Adipose tissue (tissue), 3 donors: ENCODE data around the gene FBXO22. TPM values are rescaled to one million over a fixed set of nuclear protein-coding genes. Genes with fewer than 3 reads are reported as not detected.
"Not testable (repeated sequence)": the region's sequence is repeated elsewhere in the genome, so short reads cannot be mapped to it uniquely, and the experiment has no call there.

Experiments used
- H3K27ac ChIP-seq: one replicate; pipeline ENCODE4 v1.5.1; 2013; ENCODE audit warnings: low read depth, low read length
- WGBS, 3 donors: extraction: QIAGEN DNeasy Blood & Tissue Kit; methylation state at CpG; one replicate each; pipeline ENCODE4 v1.1.7; 2013; 5-methylcytosine and 5-hydroxymethylcytosine counted together
- polyA plus RNA-seq, 3 donors: library from polyadenylated mRNA; stranded (reverse); fragments of 200-250 nt; gene quantifications; one replicate each; pipeline ENCODE4 v1.2.3, GENCODE V29; 2013
- donor health status: healthy with polysubstance abuse.
- donor health status: Bipolar disorder and iron deficiency.
- donor health status: healthy.

Gene FBXO22
- polyA plus RNA-seq, 3 donors, result 11.6 to 13.4 (median 12.4) TPM

DNA sequence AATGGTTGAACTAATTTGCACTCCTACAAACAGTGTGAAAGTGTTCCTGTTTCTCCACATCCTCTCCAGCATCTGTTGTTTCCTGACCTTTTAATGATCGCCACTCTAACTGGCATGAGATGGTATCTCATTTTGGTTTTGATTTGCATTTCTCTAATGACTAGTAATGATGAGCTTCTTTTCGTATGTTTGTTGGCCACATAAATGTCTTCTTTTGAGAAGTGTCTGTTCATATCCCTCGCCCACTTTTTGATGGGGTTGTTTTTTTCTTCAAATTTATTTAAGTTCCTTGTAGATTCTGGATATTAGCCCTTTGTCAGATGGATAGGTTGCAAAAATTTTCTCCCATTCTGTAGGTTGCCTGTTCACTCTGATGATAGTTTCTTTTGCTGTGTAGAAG is 6.7 kb downstream of the FBXO22 start:
- WGBS, 3 donors, result 89 to 94% (median 91%) methylated on average over 3 of the region's 3 CpGs
- H3K27ac ChIP-seq, result not testable (repeated sequence)

DNA sequence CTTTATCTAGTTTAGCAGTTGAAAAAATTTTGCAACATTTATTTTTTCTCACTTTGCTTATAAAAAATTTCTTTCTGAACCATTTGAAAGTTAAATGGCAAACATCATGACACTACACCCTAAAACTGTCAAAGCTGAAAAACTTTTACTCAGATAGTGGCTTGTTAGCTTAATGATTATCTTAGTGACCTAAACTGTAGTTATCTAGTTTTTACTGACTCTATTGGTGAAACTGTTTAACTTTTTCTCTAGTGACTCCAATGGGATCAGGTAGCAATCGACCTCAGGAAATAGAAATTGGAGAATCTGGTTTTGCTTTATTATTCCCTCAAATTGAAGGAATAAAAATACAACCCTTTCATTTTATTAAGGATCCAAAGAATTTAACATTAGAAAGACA is 13.3 kb downstream of the FBXO22 start:
- WGBS, 3 donors, result 16 to 84% (median 81%) methylated on average over 1 of the region's 1 CpG

GRCh38 chr15:75918135-75918534 is 14.5 kb downstream of the FBXO22 start:
- 87 to 96% (median 89%) methylated on average over 1 of the region's 1 CpG for WGBS, 3 donors
- no peak overlapping the region for H3K27ac ChIP-seq

More for the DNA sequence above, 13.3 kb downstream of the FBXO22 start:
- no peak overlapping the region for H3K27ac ChIP-seq

DNA sequence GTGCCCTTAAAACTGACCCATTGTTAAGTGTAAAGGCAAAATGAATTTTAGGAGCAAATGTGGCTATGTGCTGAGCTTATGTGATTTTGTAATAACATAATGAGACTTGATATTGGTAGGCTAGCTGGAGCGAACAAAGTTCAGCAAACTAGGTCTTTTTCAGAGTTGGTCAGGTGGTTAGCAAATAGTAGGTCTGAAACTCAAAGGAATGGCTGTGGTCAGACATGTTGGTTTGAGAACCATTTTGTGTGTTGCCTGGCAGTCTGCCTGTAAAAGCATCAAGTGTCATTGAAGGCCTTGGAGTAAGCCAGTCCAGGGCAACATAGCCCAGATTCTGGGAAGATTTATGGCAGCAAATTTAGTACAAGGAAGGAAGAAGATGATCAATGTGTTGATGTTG is 16.4 kb downstream of the FBXO22 start:
- H3K27ac ChIP-seq, result no peak overlapping the region

DNA sequence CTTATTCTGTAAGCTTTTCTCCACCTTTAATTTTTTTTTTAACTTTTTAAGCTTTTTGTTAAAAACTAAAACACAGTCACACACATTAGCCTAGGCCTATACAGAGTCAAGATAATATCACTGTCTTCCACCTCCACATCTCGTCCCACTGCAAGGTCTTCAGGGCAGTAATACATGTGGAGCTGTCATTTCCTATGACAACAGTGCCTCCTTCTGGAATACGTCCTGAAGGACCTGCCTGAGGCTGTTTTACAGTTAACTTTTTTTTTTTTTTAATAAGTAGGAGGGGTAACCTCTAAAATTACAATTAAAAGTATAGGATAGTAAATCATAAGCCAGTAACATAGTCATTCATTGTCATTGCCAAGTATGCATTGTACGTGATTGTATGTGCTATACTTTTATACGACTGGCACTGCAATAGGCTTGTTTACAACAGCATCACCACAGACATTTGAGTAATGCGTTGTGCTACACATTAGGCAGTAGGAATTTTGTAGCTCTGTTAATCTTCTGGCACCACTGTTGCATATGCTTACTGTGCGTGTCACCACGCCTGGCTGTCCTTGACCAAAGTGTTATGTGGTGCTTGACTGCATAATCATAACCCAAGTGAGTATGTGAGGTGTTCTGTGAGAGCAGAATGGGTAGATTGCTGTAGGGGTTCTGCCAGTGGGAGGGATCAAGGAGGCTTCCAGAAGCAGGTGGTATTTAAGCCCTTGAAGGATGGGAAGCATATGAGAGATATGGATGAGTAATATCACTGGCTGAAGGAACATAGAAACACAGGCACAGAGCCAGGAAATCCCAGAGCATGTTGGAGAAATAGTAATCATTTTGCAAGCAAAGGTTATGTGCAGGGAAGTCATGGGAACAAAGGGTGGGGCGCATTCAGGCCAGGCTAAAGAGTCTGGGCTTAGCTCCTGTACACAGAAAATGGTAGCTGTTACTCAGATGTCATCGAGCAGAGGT is 18.3 kb downstream of the FBXO22 start:
- H3K27ac ChIP-seq, result no peak overlapping the region

More for the DNA sequence above, 16.4 kb downstream of the FBXO22 start:
- WGBS, 3 donors, result 97 to 100% (median 97%) methylated on average over 1 of the region's 1 CpG

GRCh38 chr15:75923756-75924155 is 20.1 kb downstream of the FBXO22 start:
- 95 to 98% (median 95%) methylated on average over 4 of the region's 4 CpGs for WGBS, 3 donors
- H3K27ac ChIP-seq, result no peak overlapping the region

More for the DNA sequence above, 18.3 kb downstream of the FBXO22 start:
- 45 to 76% (median 72%) methylated on average over 9 of the region's 9 CpGs for WGBS, 3 donors

DNA sequence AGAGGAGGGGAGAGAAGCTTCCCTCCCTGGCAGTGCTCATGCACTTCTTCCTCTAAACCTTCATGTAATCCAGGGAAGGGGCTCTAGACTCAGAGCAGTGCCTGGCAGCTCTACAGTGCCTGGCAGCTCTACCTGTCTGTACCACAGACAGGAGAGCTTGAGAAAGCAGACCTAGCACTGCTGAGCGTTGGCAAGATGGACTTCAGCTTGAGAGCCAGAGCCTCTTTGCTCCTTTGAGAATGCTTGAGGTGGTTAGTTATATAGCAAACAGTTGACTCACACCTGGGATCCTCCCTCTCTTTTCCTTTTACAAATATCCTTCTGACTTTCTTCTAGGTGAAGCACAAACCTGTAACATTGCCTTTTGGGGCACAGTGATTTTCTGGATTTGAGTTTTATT is 20.9 kb downstream of the FBXO22 start:
- 74 to 95% (median 83%) methylated on average over 1 of the region's 1 CpG for WGBS, 3 donors
- no peak overlapping the region for H3K27ac ChIP-seq

DNA sequence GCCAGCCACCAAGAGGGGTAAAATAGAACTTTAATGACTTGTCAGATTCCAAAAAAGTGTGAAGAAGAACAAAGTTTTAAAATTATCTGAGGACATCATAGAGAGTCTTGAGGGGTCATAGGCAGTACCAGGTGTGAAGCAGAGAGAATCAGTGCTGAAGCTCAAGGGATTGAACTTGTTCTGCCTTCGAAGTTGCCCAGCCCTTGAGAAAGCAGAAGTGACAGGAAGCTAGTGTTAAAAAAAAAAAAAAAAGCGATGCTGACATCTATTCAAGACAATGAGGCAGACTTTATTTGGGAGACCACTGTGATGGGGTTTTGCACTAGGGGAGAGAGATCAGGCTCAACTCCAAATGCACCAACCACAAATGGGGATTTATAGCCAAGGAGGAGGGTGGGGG is 21.8 kb downstream of the FBXO22 start:
- 36 to 79% (median 56%) methylated on average over 2 of the region's 2 CpGs for WGBS, 3 donors
- H3K27ac ChIP-seq, result no peak overlapping the region

DNA sequence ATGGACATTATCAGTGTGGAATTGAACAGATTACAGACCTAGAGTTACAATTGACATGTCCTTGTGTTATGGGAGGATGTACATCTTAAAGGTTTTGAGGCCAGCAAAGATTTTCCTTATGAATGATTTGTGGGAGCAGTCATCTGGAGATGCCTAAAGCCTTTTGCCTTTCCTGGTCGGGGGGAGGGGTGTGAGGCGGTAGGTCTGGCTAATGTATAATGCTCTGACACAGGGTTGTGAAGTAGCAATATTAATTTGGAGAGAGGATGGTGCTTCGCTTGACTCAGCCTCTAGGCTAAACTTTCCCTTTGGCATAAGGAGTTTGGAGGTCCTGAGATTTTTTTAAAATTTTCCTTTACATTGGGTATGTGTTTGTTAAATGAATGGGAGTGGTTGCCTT is 23.3 kb downstream of the FBXO22 start:
- 90 to 94% (median 92%) methylated on average over 3 of the region's 3 CpGs for WGBS, 3 donors
- H3K27ac ChIP-seq, result no peak overlapping the region

DNA sequence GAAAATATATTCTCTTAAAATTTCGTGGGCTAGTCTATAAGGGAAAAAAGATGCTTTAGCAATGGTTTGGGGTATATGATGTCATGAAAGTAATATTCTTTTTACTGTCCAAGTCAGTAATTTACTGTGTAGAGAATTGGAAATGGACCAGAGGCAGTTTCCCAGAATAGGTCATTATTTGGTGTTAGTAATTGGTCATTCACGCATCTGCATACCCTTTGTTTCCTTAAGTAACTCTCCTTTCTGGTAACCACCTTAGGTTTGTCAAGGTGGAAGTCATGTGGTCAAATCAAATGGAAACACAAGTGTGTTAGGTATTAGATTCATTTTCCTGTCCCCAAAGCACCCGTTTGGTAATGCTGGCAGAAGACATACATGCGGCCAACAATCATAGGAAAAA is 23.9 kb downstream of the FBXO22 start:
- 84 to 90% (median 87%) methylated on average over 4 of the region's 4 CpGs for WGBS, 3 donors
- no peak overlapping the region for H3K27ac ChIP-seq

- no peak overlapping the region for H3K27ac ChIP-seq
- WGBS, 3 donors, result 65 to 80% (median 76%) methylated on average over 9 of the region's 9 CpGs
These were observed 25.3 kb downstream of the FBXO22 start for GRCh38 chr15:75928680-75929608.

GRCh38 chr15:75929799-75930565 is 26.3 kb downstream of the FBXO22 start:
- H3K27ac ChIP-seq, result no peak overlapping the region
- WGBS, 3 donors, result 46 to 62% (median 50%) methylated on average over 5 of the region's 5 CpGs

- no peak overlapping the region for H3K27ac ChIP-seq
- 68 to 82% (median 75%) methylated on average over 2 of the region's 2 CpGs for WGBS, 3 donors
These were observed 27.2 kb downstream of the FBXO22 start for GRCh38 chr15:75930866-75931265.

DNA sequence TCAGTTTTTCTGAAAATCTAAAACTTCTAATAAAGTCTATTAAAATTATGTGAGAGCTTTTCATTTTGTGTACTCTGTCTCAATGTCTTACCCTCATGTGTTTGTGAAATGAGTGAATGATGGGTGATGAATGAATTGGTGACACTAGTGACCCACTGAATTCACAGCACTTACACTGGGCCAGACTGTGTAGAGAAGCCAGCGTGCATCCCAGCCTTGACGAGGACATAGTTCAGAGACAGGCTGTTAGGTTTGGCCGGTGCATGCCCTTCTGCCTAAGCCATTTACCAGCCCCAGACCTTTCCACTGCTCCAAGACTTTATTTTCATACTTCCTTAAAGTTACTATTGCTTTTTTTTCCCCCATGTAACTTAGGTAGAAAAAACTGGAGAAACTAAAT is 38.8 kb downstream of the FBXO22 start:
- H3K27ac ChIP-seq, result no peak overlapping the region
- WGBS, 3 donors, result 72 to 85% (median 77%) methylated on average over 3 of the region's 3 CpGs

DNA sequence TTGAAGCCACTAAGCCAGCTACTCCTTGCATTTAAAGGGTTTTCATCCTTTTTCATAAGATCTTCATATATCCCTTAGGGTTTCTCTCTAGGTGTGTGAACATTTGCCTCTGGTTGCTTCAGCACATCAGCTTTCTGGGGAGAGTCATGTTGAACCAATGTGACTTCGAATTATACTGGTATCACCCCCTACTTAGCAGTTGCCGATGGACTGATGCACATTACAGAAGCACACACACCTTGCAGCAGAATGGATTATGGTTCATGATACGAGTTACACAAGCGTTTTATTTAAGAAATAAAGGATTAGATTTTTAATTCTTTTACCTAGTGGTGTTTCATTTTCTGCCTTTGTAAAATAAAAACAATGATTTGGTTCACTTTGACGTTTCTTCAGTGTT is 39.6 kb downstream of the FBXO22 start:
- 79 to 83% (median 83%) methylated on average over 5 of the region's 5 CpGs for WGBS, 3 donors
- H3K27ac ChIP-seq, result no peak overlapping the region

DNA sequence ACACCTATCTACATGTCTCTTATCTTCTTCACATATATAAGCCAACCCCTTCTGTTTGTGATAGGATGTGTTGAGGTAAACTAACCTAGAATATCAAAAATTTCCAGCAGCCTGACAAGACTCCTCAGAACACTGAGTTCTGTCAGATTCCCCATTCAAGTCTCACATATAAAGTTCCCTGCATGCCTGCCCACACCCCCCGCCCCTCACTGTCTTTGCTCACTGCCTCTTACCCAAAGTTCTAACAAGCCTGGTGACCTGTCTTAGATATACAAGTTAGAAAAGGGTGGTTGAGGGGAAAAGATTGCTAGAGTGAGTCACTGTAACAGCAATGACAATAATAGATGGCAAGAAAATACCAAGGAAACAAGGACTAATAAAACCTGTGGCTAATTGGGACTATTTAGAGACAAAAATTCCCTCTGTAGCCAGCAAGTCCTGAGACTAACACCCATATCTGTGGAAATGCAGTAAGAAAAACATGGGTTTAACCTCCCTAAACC is 40.1 kb downstream of the FBXO22 start:
- H3K27ac ChIP-seq, result no peak overlapping the region
- 58 to 80% (median 72%) methylated on average over 1 of the region's 1 CpG for WGBS, 3 donors

DNA sequence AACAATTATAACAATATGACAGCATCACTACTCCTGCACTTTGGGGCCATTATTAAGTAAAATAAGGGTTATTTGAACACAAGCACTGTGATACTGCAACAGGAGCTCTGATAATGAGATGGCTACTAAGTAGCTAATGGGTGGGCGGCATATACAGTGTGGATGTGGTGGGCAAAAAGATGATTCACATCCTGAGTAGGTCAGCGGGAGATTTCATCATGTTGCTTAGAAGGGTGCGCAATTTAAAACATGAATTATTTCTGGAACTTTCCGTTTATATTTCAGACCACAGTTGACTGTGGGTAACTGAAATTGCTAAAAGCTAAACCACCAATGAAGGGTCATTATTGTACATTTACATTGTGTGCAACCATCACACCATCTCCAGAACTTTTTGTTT is 42.3 kb downstream of the FBXO22 start:
- WGBS, 3 donors, result 42 to 88% (median 59%) methylated on average over 4 of the region's 4 CpGs

DNA sequence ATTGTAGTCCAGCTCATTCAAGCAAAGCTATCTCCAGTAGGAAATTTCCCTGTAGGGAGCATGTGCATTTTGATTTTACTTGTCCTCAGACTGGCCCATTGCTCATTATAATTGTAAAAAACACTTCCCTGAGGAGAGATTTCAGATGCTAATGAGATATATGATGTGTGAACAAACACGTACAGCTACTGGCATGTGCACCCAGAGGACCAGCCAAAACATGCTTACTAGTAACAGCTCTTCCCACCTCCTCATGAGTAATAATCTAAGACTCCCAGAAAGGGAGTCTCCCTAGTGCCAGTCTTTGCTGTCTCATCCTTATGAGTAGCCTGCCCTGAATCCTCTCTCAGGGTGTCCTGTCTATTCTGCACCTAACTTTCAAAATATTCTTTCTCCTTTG is 43.4 kb downstream of the FBXO22 start:
- H3K27ac ChIP-seq, result no peak overlapping the region
- 63 to 68% (median 65%) methylated on average over 1 of the region's 1 CpG for WGBS, 3 donors

More for the DNA sequence above, 42.3 kb downstream of the FBXO22 start:
- no peak overlapping the region for H3K27ac ChIP-seq
